ENCODE results near the gene PLA2G15.

The PLA2G15 gene

DNA sequence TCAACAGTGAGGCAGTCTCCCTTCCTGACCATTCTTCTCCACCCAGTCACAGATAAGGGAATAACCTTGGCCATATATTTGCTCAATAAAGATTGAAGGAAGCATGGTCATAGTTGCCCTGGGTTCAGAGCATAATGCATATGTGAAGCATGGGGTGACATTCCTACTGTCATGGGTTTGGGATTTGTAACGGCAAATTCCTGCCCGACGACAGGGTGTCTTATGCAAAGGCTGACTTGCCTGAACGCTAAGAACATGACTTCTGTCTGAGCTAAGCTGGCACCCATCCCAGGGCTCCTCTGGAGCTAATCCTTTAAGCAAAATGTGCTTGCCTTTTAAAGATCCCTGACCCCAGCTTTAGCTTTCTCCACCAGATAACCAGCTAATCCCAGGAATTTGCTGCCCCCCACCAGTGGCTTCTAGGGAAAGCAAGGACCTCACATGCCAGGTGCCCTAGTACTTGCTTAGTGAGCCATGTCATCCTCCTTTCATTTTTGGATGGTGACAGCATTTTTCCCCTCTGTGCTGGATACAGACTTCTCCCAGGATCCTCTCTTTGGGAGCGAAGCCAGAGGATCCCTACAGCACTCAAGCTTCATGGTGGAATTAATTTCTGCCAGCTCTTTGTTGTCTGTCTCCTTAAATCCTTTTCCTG, 53.9 kb downstream of the PLA2G15 start:
- in situ Hi-C loops (cut with MboI; ENCODE audit: low sequenced_read_pairs, unreplicated experiment) = no loop called here
- no peak for TF ChIP-seq CTCF (IDR thresholded peaks at IDR 0.05; ENCODE audit: borderline replicate concordance, control extremely low read depth, extremely low read depth, insufficient read depth, missing control alignments)
- no peak for DNase-seq (ENCODE audit: low spot score)

- no peak for TF ChIP-seq CTCF (IDR thresholded peaks at IDR 0.05; ENCODE audit: borderline replicate concordance, control extremely low read depth, extremely low read depth, insufficient read depth, missing control alignments)
- no peak for DNase-seq (ENCODE audit: low spot score)
- in situ Hi-C loops (cut with MboI; ENCODE audit: low sequenced_read_pairs, unreplicated experiment) = no loop called here
Measured at GRCh38 chr16:68299571-68300453, 54.6 kb downstream of the PLA2G15 start.

- no peak for TF ChIP-seq CTCF (IDR thresholded peaks at IDR 0.05; ENCODE audit: borderline replicate concordance, control extremely low read depth, extremely low read depth, insufficient read depth, missing control alignments)
- in situ Hi-C loops (cut with MboI; ENCODE audit: low sequenced_read_pairs, unreplicated experiment) = no loop called here
- no peak for DNase-seq (ENCODE audit: low spot score)
Measured at GRCh38 chr16:68300734-68301459, 55.7 kb downstream of the PLA2G15 start.

- no peak for DNase-seq (ENCODE audit: low spot score)
- TF ChIP-seq CTCF (IDR thresholded peaks at IDR 0.05; ENCODE audit: borderline replicate concordance, control extremely low read depth, extremely low read depth, insufficient read depth, missing control alignments) = no peak
- in situ Hi-C loops (cut with MboI; ENCODE audit: low sequenced_read_pairs, unreplicated experiment) = no loop called here
Measured at GRCh38 chr16:68306633-68307032, 61.5 kb downstream of the PLA2G15 start.

DNA sequence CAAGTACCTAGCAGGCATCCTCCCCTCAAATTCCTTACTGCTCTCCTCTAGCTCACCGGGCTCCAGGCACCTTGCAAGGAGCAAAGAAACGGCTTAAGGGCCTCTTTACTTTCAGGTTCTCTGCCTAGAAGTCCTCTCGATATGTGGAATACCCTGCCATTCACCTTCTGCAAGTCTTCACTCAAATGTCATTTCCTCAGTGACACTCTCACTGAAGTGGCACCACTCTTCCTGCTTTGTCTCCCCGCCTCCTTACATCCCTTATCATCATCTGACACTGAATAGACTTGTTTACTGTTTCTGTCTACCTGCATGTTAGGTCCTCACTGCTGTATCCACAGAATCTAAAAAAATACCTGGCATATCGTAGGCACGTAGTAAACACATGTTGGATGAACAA, 64.6 kb downstream of the PLA2G15 start:
- in situ Hi-C loops (cut with MboI; ENCODE audit: low sequenced_read_pairs, unreplicated experiment) = no loop called here
- DNase-seq (ENCODE audit: low spot score) = no peak
- TF ChIP-seq CTCF (IDR thresholded peaks at IDR 0.05; ENCODE audit: borderline replicate concordance, control extremely low read depth, extremely low read depth, insufficient read depth, missing control alignments) = no peak

DNA sequence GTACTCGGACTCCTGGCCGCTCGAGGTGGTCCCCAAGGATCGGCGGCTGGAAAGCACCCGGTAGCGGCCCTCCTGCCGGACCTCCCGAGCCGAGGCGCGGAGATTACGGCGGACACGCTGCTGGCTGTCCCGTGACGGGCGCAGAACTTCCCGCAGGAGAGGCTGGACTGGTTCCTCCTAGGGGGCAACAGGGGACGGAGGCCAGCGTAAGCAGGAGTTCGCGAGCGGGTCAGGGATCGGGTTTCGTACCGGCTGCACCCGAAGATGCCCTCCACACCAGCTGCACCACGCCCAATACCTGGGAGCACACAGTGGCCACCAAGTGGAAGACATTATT, 65.2 kb downstream of the PLA2G15 start:
- DNase-seq (ENCODE audit: low spot score) = no peak
- in situ Hi-C loops (cut with MboI; ENCODE audit: low sequenced_read_pairs, unreplicated experiment) = no loop called here
- TF ChIP-seq CTCF (IDR thresholded peaks at IDR 0.05; ENCODE audit: borderline replicate concordance, control extremely low read depth, extremely low read depth, insufficient read depth, missing control alignments) = no peak
